MM.1S (cell line): ENCODE results near the gene NR1H3.

ENCODE experiments used
- CTCF ChIP-seq: fragments of 300-600 bp; sonication (generic); IDR thresholded peaks from 2 replicates; pipeline ENCODE4 v1.5.1; 2016; ENCODE audit warnings: antibody characterized with exemption, low read length, mixed read lengths
- EZH2 ChIP-seq: fragments of 300-600 bp; sonication (generic); optimal IDR thresholded peaks from 2 replicates; pipeline ENCODE3; 2017; ENCODE audit warnings: low read depth, mild to moderate bottlenecking, antibody characterized with exemption, low read length, mixed read lengths
- EZH2phosphoT487 ChIP-seq: fragments of 300-600 bp; sonication (generic); IDR thresholded peaks from 2 replicates; pipeline ENCODE4 v1.6.1; 2018; ENCODE audit warnings: antibody characterized with exemption, low read length

- no peak for TF ChIP-seq CTCF
- no peak for TF ChIP-seq EZH2phosphoT487
- TF ChIP-seq EZH2 = no peak
These were observed 19.1 kb downstream of the NR1H3 start for GRCh38 chr11:47276923-47277322.
